NCI-H187 treated with DMSO at 0.1 percent for 48 hours (cell line): ENCODE measurements around the gene NXT1.

Source experiments
- DNase-seq: peaks from one replicate; lab custom pipeline; 2025; lab: John Stamatoyannopoulos, UW

Gene NXT1

GRCh38 chr20:23391707-23392310 is 41.2 kb downstream of the NXT1 start:
- DNase-seq, result no peak

GRCh38 chr20:23393996-23394775 is 43.6 kb downstream of the NXT1 start:
- no peak for DNase-seq

DNA sequence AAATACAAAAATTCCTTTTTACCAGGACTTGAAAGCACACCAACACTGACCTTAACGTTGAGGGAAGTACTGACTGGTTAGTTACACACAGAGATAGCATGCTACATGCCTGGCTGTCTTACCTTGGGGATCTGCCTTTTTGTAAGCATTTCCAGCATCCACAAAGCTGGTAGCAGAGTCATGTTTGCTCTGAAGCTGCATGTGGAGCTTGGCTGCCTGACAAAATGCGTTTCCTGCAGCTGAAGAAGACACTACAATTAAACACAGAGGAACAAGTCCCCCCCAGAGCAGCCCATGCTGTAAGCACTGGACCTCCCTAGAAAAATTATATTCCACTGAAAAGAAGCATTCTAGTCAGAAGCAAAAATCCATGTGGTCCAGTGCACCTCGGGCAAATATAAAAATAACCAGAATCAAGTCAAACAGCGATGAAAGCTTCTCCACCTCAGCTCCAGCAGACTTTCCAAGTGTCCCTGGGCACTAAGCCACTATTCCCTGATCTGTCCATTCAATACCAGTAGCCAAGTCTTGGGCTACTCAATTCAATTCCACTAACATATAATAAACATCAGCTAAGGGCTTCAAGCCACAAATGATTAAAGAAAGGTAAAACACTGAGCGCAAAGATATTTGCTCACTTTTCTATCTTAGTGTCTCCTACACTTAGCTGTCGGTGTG is 46.5 kb downstream of the NXT1 start:
- DNase-seq, result no peak

DNA sequence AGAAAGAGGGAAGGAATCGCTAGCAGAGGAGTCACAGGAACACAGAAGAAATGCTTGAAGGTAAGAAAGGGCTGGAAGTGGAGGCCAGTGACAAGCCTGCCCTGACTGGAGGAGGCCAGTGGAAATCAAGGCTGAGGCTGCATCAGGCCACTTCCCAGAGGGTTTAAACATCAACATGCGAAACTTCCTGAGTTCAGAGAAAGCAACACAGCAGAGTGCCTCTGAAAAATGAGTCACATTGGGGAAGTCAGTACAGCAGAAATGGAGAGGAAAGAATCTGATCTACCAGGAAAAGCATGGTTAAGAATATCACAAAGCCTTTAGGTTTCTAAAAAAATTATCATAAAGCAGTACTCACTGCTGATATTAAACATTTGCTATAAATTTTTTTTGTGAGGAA is 47.4 kb downstream of the NXT1 start:
- DNase-seq, result no peak

GRCh38 chr20:23399568-23400241 is 49.1 kb downstream of the NXT1 start:
- no peak for DNase-seq

GRCh38 chr20:23401051-23401450 is 50.5 kb downstream of the NXT1 start:
- no peak for DNase-seq

DNA sequence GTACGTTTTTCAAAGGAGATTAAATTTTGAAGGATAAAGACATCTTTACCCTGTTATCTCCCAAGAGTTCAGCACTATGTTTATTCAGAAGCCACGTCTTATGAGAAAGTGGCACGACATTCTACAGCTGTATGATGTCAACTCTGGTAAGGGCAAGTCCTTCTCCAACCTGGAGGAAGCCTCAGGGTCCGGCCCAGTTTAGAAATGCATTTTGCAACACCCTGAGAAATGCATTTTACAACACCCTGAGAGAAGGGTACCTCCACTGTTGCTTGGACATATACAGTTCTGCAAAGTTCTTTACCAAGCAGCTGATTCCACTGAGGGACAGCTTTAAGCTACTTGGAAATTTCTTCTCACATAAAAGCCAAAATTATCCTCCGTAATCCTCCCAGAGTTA is 53.2 kb downstream of the NXT1 start:
- no peak for DNase-seq

DNA sequence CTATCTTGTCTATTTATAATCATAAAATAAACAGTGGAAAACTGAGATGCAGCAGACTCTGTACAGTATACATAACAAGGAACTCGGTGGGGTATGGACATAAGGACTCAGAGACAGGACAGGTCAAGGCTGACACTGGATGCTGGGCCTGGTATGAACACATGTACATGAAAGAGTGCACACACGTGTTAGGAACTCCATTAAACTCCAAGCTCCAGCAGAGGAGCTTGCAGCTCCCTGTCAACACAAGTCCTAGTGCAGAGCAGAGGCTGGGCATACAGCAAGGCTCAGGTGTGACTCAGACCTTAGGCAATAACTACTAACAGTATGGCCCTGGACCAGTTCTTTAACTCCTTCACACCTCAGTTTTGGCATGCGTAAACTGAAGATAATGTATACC is 53.6 kb downstream of the NXT1 start:
- DNase-seq, result no peak
